Right lobe of liver (tissue), 6 donors: ENCODE results near the gene SCUBE1. TPM values are rescaled to one million over a fixed set of nuclear protein-coding genes. Genes with fewer than 3 reads are reported as not detected.

Experiments used
- ATAC-seq, 4 donors: fragments of 200-7000 bp; cut with Tn5 transposase; one replicate each; pipeline ENCODE4 v1.9.1; 2020; ENCODE audit warnings: mild to moderate bottlenecking in 4 of 4, moderate library complexity in 4 of 4
- DNase-seq, 3 donors: peaks; one replicate each; pipeline ENCODE4 v3.0.0-alpha.2; 2020
- H3K27ac ChIP-seq, 3 donors: fragments of 200-600 bp; one replicate each; pipeline ENCODE4 v1.8.0; 2022
- H3K27me3 ChIP-seq, 2 donors: fragments of 200-600 bp; one replicate each; pipeline ENCODE4 v1.8.0; 2022
- H3K36me3 ChIP-seq, 4 donors: fragments of 200-600 bp; sonication (generic) in 1 of 4; one replicate each; pipeline versions ENCODE4 v1.5.1 to v1.8.0; 2017 to 2022; ENCODE audit warnings: control low read depth in 1 of 4
- H3K4me1 ChIP-seq, 4 donors: fragments of 200-600 bp; sonication (generic) in 1 of 4; one replicate each; pipeline versions ENCODE4 v1.5.1 to v1.8.0; 2017 to 2022; ENCODE audit warnings: control low read depth in 1 of 4
- H3K4me3 ChIP-seq, 3 donors: fragments of 200-600 bp; one replicate each; pipeline ENCODE4 v1.8.0; 2022
- H3K9me3 ChIP-seq, 4 donors: fragments of 200-600 bp; sonication (generic) in 1 of 4; one replicate each; pipeline versions ENCODE4 v1.5.1 to v1.8.0; 2017 to 2022; ENCODE audit warnings: control low read depth in 1 of 4
- CTCF ChIP-seq, 4 donors: fragments of 200-600 bp in 3 of 4; fragments of 450-650 bp in 1 of 4; IDR thresholded peaks; one replicate each; pipeline versions ENCODE4 v1.5.1 to v1.8.0; 2016 to 2022; ENCODE audit warnings: antibody characterized with exemption in 4 of 4, mild to moderate bottlenecking in 2 of 4
- POLR2A ChIP-seq: fragments of 450-650 bp; IDR thresholded peaks from one replicate; pipeline ENCODE4 v1.6.1; 2017; ENCODE audit warnings: antibody characterized with exemption, mild to moderate bottlenecking
- WGBS: methylation state at CpG from one replicate; pipeline ENCODE4 v1.1.6; 2018; ENCODE audit warnings: low coverage, low lambda C conversion rate; ENCODE audit not compliant: insufficient coverage; ENCODE audit errors: missing lambda C conversion rate; 5-methylcytosine and 5-hydroxymethylcytosine counted together
- intact Hi-C, 2 donors: fragments of 100-400 bp; cut with DNase I; formaldehyde crosslinking; loops; one replicate each; pipeline versions ENCODE4 v1.11.2 to v1.14.1; 2022
- total RNA-seq, 6 experiments: library from RNA; depleted of rRNA in 2 of 6; stranded (reverse); fragments of >200 nt in 2 of 6; fragmentation: NEBNext Ultra II Directional in 3 of 6; extraction: Animal tissue kit (Norgen Biotek cat#: 25700) in 3 of 6; gene quantifications; one replicate each; pipeline versions ENCODE4 v1.1.0 to v1.2.4, GENCODE V29; 2016 to 2023
- donor health status: DM: no; HTN: yes; CAD: no.
- donor health status: DM: no; HTN: no; CAD: no.
- donor health status: DM: no; HTN: no; CAD: no.
- donor health status: DM: no; HTN: yes; CAD: no.
- donor health status: DM: no; HTN: yes; CAD: no.

The SCUBE1 gene
- total RNA-seq, 6 experiments from 2014 or later, result 0.73 to 11.7 (median 2.7) TPM

- Histone ChIP-seq H3K4me3 (no peak overlapping the region), H3K9me3 (no peaks in the 10 kb centered on the region), H3K4me1 (peaks cover 0 to 17% (median 10%) of the 10 kb centered on the region in 4 donors), H3K27me3 (no peaks in the 10 kb centered on the region), H3K27ac (no peak overlapping the region), H3K36me3 (no peaks in the 10 kb centered on the region)
- intact Hi-C loops, result no loop called here
- TF ChIP-seq POLR2A, result no peak
- TF ChIP-seq CTCF (IDR thresholded peaks at IDR 0.05), result no peak
- 76% methylated on average over 12 of the region's 16 CpGs for WGBS
- ATAC-seq, result no peak
- DNase-seq, result no peak
Measured at GRCh38 chr22:43269246-43269645, 73.9 kb downstream of the SCUBE1 start.

GRCh38 chr22:43267981-43268660 is 75.1 kb downstream of the SCUBE1 start:
- Histone ChIP-seq H3K4me1 (peaks cover 0 to 26% (median 15%) of the 10 kb centered on the region in 4 donors), H3K27ac (no peak overlapping the region), H3K4me3 (no peak overlapping the region), H3K9me3 (no peaks in the 10 kb centered on the region), H3K27me3 (no peaks in the 10 kb centered on the region), H3K36me3 (no peaks in the 10 kb centered on the region)
- TF ChIP-seq POLR2A (no peak), CTCF (IDR thresholded peaks at IDR 0.05) (no peak)
- intact Hi-C loops, result no loop called here
- ATAC-seq, result no peak
- no CpG with 5 or more reads among the region's 13 CpGs for WGBS
- DNase-seq, result no peak

- ATAC-seq (no peak), DNase-seq (no peak)
- TF ChIP-seq POLR2A (no peak), CTCF (IDR thresholded peaks at IDR 0.05) (no peak)
- H3K4me3 ChIP-seq, result no peak overlapping the region
- H3K36me3 ChIP-seq, result no peaks in the 10 kb centered on the region
- peaks cover 0 to 25% (median 11%) of the 10 kb centered on the region in 4 donors for H3K4me1 ChIP-seq
- intact Hi-C loops, result no loop called here
- no peaks in the 10 kb centered on the region for H3K9me3 ChIP-seq
- 87% methylated on average over 3 of the region's 13 CpGs for WGBS
- H3K27me3 ChIP-seq, result no peaks in the 10 kb centered on the region
- H3K27ac ChIP-seq, result no peak overlapping the region
Measured at GRCh38 chr22:43267332-43267980, 75.7 kb downstream of the SCUBE1 start.

- Histone ChIP-seq H3K4me3 (no peak overlapping the region), H3K36me3 (no peaks in the 10 kb centered on the region), H3K27me3 (no peaks in the 10 kb centered on the region), H3K27ac (no peak overlapping the region), H3K9me3 (no peaks in the 10 kb centered on the region), H3K4me1 (peaks cover 0 to 27% (median 10%) of the 10 kb centered on the region in 4 donors)
- TF ChIP-seq POLR2A (no peak), CTCF (IDR thresholded peaks at IDR 0.05) (no peak)
- ATAC-seq (no peak), DNase-seq (no peak)
- WGBS, result 75% methylated on average over 2 of the region's 9 CpGs
- intact Hi-C loops, result no loop called here
Measured at GRCh38 chr22:43266076-43266475, 77.1 kb downstream of the SCUBE1 start.
